HEK293 (cell line): Measurements from ENCODE around the gene WDR64.

Source experiments
- CTCF ChIP-seq: fragments of 450-650 bp; formaldehyde crosslinking; IDR thresholded peaks from 2 replicates; pipeline ENCODE4 v1.5.1; 2016; ENCODE audit warnings: missing biosample characterization, missing genetic modification characterization
- PRDM10 ChIP-seq: fragments of 450-650 bp; formaldehyde crosslinking; IDR thresholded peaks from 2 replicates; pipeline ENCODE4 v1.5.1; 2016; ENCODE audit warnings: missing biosample characterization, missing genetic modification characterization
- RBAK ChIP-seq: fragments of 450-650 bp; formaldehyde crosslinking; IDR thresholded peaks from 2 replicates; pipeline ENCODE4 v1.5.1; 2016; ENCODE audit warnings: missing biosample characterization, missing genetic modification characterization
- REST ChIP-seq: fragments of 450-650 bp; formaldehyde crosslinking; IDR thresholded peaks from 2 replicates; pipeline ENCODE4 v1.5.1; 2016; ENCODE audit warnings: missing biosample characterization, missing genetic modification characterization
- ZNF488 ChIP-seq: fragments of 450-650 bp; formaldehyde crosslinking; IDR thresholded peaks from 2 replicates; pipeline ENCODE4 v1.5.1; 2016; ENCODE audit warnings: missing biosample characterization, missing genetic modification characterization
- ZNF510 ChIP-seq: fragments of 450-650 bp; formaldehyde crosslinking; IDR thresholded peaks from 2 replicates; pipeline ENCODE4 v1.5.1; 2018; ENCODE audit warnings: mild to moderate bottlenecking, missing genetic modification characterization, missing biosample characterization; ENCODE audit not compliant: insufficient replicate concordance
- ZNF777 ChIP-seq: fragments of 450-650 bp; formaldehyde crosslinking; IDR thresholded peaks from 2 replicates; pipeline ENCODE4 v1.5.1; 2017; ENCODE audit warnings: missing biosample characterization, missing genetic modification characterization, borderline replicate concordance

GRCh38 chr1:241744591-241744990 is 92.5 kb downstream of the WDR64 start:
- no peak for TF ChIP-seq REST (tag by site-specific recombination)
- TF ChIP-seq ZNF488: no peak
- no peak for TF ChIP-seq ZNF510 (tag by site-specific recombination)
- TF ChIP-seq PRDM10 (tag by site-specific recombination): no peak
- no peak for TF ChIP-seq CTCF
- TF ChIP-seq RBAK: no peak
- TF ChIP-seq ZNF777: no peak
